Naive B cell (primary cell): ENCODE results near the gene BTBD16. TPM values are rescaled to one million over a fixed set of nuclear protein-coding genes. Genes with fewer than 3 reads are reported as not detected.

Experiments
- ATAC-seq, 2 donors: fragments of 150-1000 bp; cut with Tn5 transposase; 2 replicates each; pipeline ENCODE4 v1.10.0; 2021; ENCODE audit warnings: low read depth in 2 of 2, mild to moderate bottlenecking in 2 of 2, moderate library complexity in 2 of 2
- DNase-seq: peaks from one replicate; pipeline ENCODE4 v3.0.0; 2022
- H3K27ac Mint-ChIP-seq, 6 donors: one replicate each; pipeline ENCODE4 v1.8.0; 2020 to 2022; ENCODE audit warnings: mild to moderate bottlenecking in 6 of 6, mixed read lengths in 6 of 6, moderate library complexity in 5 of 6, inconsistent platforms in 2 of 6
- H3K27me3 Mint-ChIP-seq, 3 donors: one replicate each; pipeline ENCODE4 v1.8.0; 2021 to 2022; ENCODE audit warnings: mixed read lengths in 3 of 3, mild to moderate bottlenecking in 1 of 3
- H3K36me3 Mint-ChIP-seq, 2 donors: one replicate each; pipeline ENCODE4 v1.8.0; 2020 to 2022; ENCODE audit warnings: mixed read lengths in 2 of 2, inconsistent platforms in 1 of 2, mild to moderate bottlenecking in 1 of 2
- H3K4me1 Mint-ChIP-seq, 3 donors: one replicate each; pipeline ENCODE4 v1.8.0; 2020 to 2022; ENCODE audit warnings: mixed read lengths in 3 of 3, inconsistent platforms in 1 of 3, mild to moderate bottlenecking in 1 of 3, moderate library complexity in 1 of 3
- H3K4me3 Mint-ChIP-seq, 8 donors: one replicate each; pipeline ENCODE4 v1.8.0; 2020 to 2022; ENCODE audit warnings: mild to moderate bottlenecking in 8 of 8, mixed read lengths in 8 of 8, moderate library complexity in 8 of 8, inconsistent platforms in 2 of 8
- H3K9me3 Mint-ChIP-seq, 7 donors: one replicate each; pipeline ENCODE4 v1.8.0; 2020 to 2022; ENCODE audit warnings: mixed read lengths in 7 of 7, mild to moderate bottlenecking in 5 of 7, inconsistent platforms in 2 of 7, moderate library complexity in 1 of 7
- polyA plus RNA-seq, 6 donors: library from polyadenylated mRNA; unstranded; fragments of 300-500 nt; fragmentation: Illumina TruSeq; gene quantifications; one replicate each; pipeline ENCODE4 v1.2.3, GENCODE V29; 2021; ENCODE audit warnings: low read depth in 6 of 6

BTBD16 gene
- polyA plus RNA-seq, 6 donors from 2014 or later: not detected

- no peak for DNase-seq
- peaks cover 20 to 50% (median 48%) of the 10 kb centered on the region in 3 donors for H3K27me3 Mint-ChIP-seq
- peak overlapping the region in 1 of 6 donors; percentile 42 for H3K27ac Mint-ChIP-seq
- ATAC-seq: no peak
- H3K4me1 Mint-ChIP-seq: no peaks in the 10 kb centered on the region
- no peaks in the 10 kb centered on the region for H3K9me3 Mint-ChIP-seq
- H3K4me3 Mint-ChIP-seq: no peak overlapping the region
- H3K36me3 Mint-ChIP-seq: no peaks in the 10 kb centered on the region
Observed at GRCh38 chr10:122286867-122287266, 15.8 kb downstream of the BTBD16 start.

GRCh38 chr10:122287570-122287969 is 16.5 kb downstream of the BTBD16 start:
- H3K9me3 Mint-ChIP-seq: no peaks in the 10 kb centered on the region
- ATAC-seq (no peak), DNase-seq (no peak)
- no peaks in the 10 kb centered on the region for H3K4me1 Mint-ChIP-seq
- no peak overlapping the region for H3K27ac Mint-ChIP-seq
- H3K4me3 Mint-ChIP-seq: no peak overlapping the region
- H3K27me3 Mint-ChIP-seq: peaks cover 19 to 43% (median 41%) of the 10 kb centered on the region in 3 donors
- no peaks in the 10 kb centered on the region for H3K36me3 Mint-ChIP-seq

- Mint-ChIP-seq H3K27me3 (peaks cover 13 to 37% (median 35%) of the 10 kb centered on the region in 3 donors), H3K9me3 (no peaks in the 10 kb centered on the region), H3K36me3 (no peaks in the 10 kb centered on the region), H3K4me1 (no peaks in the 10 kb centered on the region), H3K27ac (no peak overlapping the region), H3K4me3 (peak overlapping the region in 1 of 8 donors; percentile 43)
- no peak for DNase-seq
- no peak for ATAC-seq
Observed at GRCh38 chr10:122288262-122288661, 17.2 kb downstream of the BTBD16 start.

GRCh38 chr10:122288917-122289316 is 17.8 kb downstream of the BTBD16 start:
- DNase-seq: no peak
- H3K9me3 Mint-ChIP-seq: no peaks in the 10 kb centered on the region
- H3K4me3 Mint-ChIP-seq: no peak overlapping the region
- ATAC-seq: no peak
- no peaks in the 10 kb centered on the region for H3K36me3 Mint-ChIP-seq
- no peak overlapping the region for H3K27ac Mint-ChIP-seq
- peaks cover 10 to 37% (median 35%) of the 10 kb centered on the region in 3 donors for H3K27me3 Mint-ChIP-seq
- H3K4me1 Mint-ChIP-seq: no peaks in the 10 kb centered on the region

GRCh38 chr10:122290334-122290733 is 19.2 kb downstream of the BTBD16 start:
- no peak for DNase-seq
- no peaks in the 10 kb centered on the region for H3K36me3 Mint-ChIP-seq
- H3K27me3 Mint-ChIP-seq: peaks cover 10 to 44% (median 36%) of the 10 kb centered on the region in 3 donors
- no peaks in the 10 kb centered on the region for H3K4me1 Mint-ChIP-seq
- no peak for ATAC-seq
- H3K9me3 Mint-ChIP-seq: no peaks in the 10 kb centered on the region
- H3K4me3 Mint-ChIP-seq: no peak overlapping the region
- H3K27ac Mint-ChIP-seq: no peak overlapping the region

- H3K27ac Mint-ChIP-seq: no peak overlapping the region
- H3K4me3 Mint-ChIP-seq: no peak overlapping the region
- no peaks in the 10 kb centered on the region for H3K36me3 Mint-ChIP-seq
- H3K9me3 Mint-ChIP-seq: no peaks in the 10 kb centered on the region
- ATAC-seq (no peak), DNase-seq (no peak)
- H3K27me3 Mint-ChIP-seq: peaks cover 10 to 47% (median 36%) of the 10 kb centered on the region in 3 donors
- H3K4me1 Mint-ChIP-seq: no peaks in the 10 kb centered on the region
Observed at GRCh38 chr10:122290833-122291532, 19.9 kb downstream of the BTBD16 start.

- peaks cover 10 to 46% (median 33%) of the 10 kb centered on the region in 3 donors for H3K27me3 Mint-ChIP-seq
- H3K4me3 Mint-ChIP-seq: no peak overlapping the region
- H3K4me1 Mint-ChIP-seq: no peaks in the 10 kb centered on the region
- ATAC-seq (no peak), DNase-seq (no peak)
- H3K36me3 Mint-ChIP-seq: no peaks in the 10 kb centered on the region
- no peaks in the 10 kb centered on the region for H3K9me3 Mint-ChIP-seq
- no peak overlapping the region for H3K27ac Mint-ChIP-seq
Observed at GRCh38 chr10:122291739-122292138, 20.6 kb downstream of the BTBD16 start.

- no peak overlapping the region for H3K4me3 Mint-ChIP-seq
- peaks cover 15 to 46% (median 33%) of the 10 kb centered on the region in 3 donors for H3K27me3 Mint-ChIP-seq
- H3K27ac Mint-ChIP-seq: no peak overlapping the region
- H3K9me3 Mint-ChIP-seq: peaks cover 0 to 3% (median 0%) of the 10 kb centered on the region in 7 donors
- no peaks in the 10 kb centered on the region for H3K4me1 Mint-ChIP-seq
- ATAC-seq: no peak
- no peak for DNase-seq
- H3K36me3 Mint-ChIP-seq: no peaks in the 10 kb centered on the region
Observed at GRCh38 chr10:122292376-122292775, 21.3 kb downstream of the BTBD16 start.

- H3K27ac Mint-ChIP-seq: peak overlapping the region in 1 of 6 donors; percentile 24
- ATAC-seq: no peak
Observed at GRCh38 chr10:122293156-122293960, 22.3 kb downstream of the BTBD16 start.

GRCh38 chr10:122293961-122294380 is 22.9 kb downstream of the BTBD16 start:
- no peak for DNase-seq
- Mint-ChIP-seq H3K36me3 (no peaks in the 10 kb centered on the region), H3K4me1 (peaks cover 0 to 6% (median 3%) of the 10 kb centered on the region in 3 donors), H3K9me3 (peaks cover 0 to 3% (median 0%) of the 10 kb centered on the region in 7 donors), H3K27me3 (peaks cover 20 to 33% (median 30%) of the 10 kb centered on the region in 3 donors), H3K27ac (no peak overlapping the region), H3K4me3 (no peak overlapping the region)
- ATAC-seq: no peak

More at GRCh38 chr10:122293156-122293960, 22.3 kb downstream of the BTBD16 start:
- peaks cover 15 to 36% (median 30%) of the 10 kb centered on the region in 3 donors for H3K27me3 Mint-ChIP-seq
- no peak overlapping the region for H3K4me3 Mint-ChIP-seq
- no peak for DNase-seq
- peaks cover 0 to 3% (median 0%) of the 10 kb centered on the region in 7 donors for H3K9me3 Mint-ChIP-seq
- H3K36me3 Mint-ChIP-seq: no peaks in the 10 kb centered on the region
- H3K4me1 Mint-ChIP-seq: peaks cover 0 to under 1% (median 0%) of the 10 kb centered on the region in 3 donors

- Mint-ChIP-seq H3K27me3 (peaks cover 19 to 38% (median 32%) of the 10 kb centered on the region in 3 donors), H3K9me3 (peaks cover 0 to 3% (median 0%) of the 10 kb centered on the region in 7 donors), H3K27ac (peak overlapping the region in 2 of 6 donors; percentile 28 to 91), H3K4me3 (no peak overlapping the region), H3K4me1 (peaks cover 0 to 6% (median 5%) of the 10 kb centered on the region in 3 donors), H3K36me3 (no peaks in the 10 kb centered on the region)
- DNase-seq (no peak), ATAC-seq (no peak)
Observed at GRCh38 chr10:122294511-122295450, 23.7 kb downstream of the BTBD16 start.

GRCh38 chr10:122295451-122295809 is 24.3 kb downstream of the BTBD16 start:
- Mint-ChIP-seq H3K27ac (peak overlapping the region in 1 of 6 donors; percentile 91), H3K4me3 (no peak overlapping the region), H3K9me3 (peaks cover 0 to 3% (median 0%) of the 10 kb centered on the region in 7 donors), H3K27me3 (peaks cover 12 to 35% (median 31%) of the 10 kb centered on the region in 3 donors), H3K4me1 (peaks cover 0 to 6% (median 5%) of the 10 kb centered on the region in 3 donors), H3K36me3 (no peaks in the 10 kb centered on the region)
- no peak for DNase-seq
- no peak for ATAC-seq
